GM12892 (cell line): ENCODE data around the gene TSPAN5. TPM values are rescaled to one million over a fixed set of nuclear protein-coding genes. Genes with fewer than 3 reads are reported as not detected.
"Not testable (repeated sequence)": the region's sequence is repeated elsewhere in the genome, so short reads cannot be mapped to it uniquely, and the experiment has no call there.

Experiments used
- DNase-seq: peaks from one replicate; pipeline ENCODE4 v3.0.0; 2011; ENCODE audit not compliant: insufficient read length
- FAIRE-seq: peaks from 2 replicates; lab custom pipeline; 2011; peaks lifted over from hg19 to GRCh38; lab: Jason Lieb, UNC
- POLR2A ChIP-seq: IDR thresholded peaks from 2 replicates; pipeline ENCODE4 v1.6.1; 2011; ENCODE audit warnings: low read depth, low read length, control low read depth
- POLR2AphosphoS5 ChIP-seq: IDR thresholded peaks from 2 replicates; pipeline ENCODE4 v1.6.1; 2011; ENCODE audit warnings: low read depth, low read length, control low read depth
- TAF1 ChIP-seq: IDR thresholded peaks from 2 replicates; pipeline ENCODE4 v1.6.1; 2011; ENCODE audit warnings: low read depth, mild to moderate bottlenecking, control low read depth, low read length, borderline replicate concordance
- polyA plus RNA-seq: library from polyadenylated mRNA; unstranded; fragments of >200 nt; gene quantifications from one replicate; pipeline ENCODE4 v1.2.1, GENCODE V29; 2012; ENCODE audit warnings: missing spikeins, inconsistent platforms; ENCODE audit not compliant: missing spikeins

TSPAN5 gene
- polyA plus RNA-seq: not detected

DNA sequence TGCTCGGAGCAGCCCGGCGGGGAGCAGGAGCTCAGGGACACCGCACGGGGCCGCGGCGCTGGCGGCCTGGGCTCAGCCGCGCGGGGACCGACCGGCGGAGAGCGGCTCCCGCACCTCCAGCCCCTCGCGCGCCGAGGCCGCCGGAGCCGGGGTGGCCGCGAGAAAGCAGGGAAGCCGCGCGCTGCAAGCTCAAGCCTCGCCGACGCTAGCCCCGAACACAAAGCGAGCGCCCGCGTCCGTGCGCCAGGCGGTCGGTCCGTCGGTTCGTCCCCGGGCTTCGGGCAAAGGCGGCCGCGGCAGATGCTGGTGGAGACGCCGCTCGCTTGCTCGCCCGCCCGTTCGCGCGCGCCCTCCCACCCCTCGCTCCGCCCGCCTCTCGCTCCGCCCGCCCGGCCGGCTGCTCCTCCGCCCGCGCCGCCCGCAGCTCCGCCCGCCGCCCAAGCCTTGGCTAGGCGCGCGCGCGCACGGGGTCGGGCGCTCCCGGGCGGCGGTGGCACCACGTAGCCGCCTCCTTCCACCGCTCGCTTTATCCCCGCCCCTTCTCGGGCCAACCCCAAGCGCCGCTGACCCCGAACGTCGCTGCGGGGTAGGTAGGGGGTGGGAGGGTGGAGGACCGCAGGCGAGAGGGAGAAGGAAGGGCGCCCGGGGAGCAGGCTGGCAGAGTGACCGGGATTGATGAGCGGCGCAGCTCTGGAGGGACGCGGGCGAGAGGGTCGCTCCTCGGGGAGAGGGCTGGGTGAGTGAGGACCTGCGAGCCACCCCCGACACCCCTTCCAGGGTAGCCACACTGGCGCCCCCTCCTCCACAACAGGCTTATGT is at the start of gene TSPAN5:
TSS of gene TSPAN5 (minus strand) at position 325 of the 819 bp plus-strand sequence.
- FAIRE-seq: peak; percentile 69
- DNase-seq: peak; percentile 52
- TF ChIP-seq TAF1 (no peak), POLR2AphosphoS5 (no peak), POLR2A (no peak)

DNA sequence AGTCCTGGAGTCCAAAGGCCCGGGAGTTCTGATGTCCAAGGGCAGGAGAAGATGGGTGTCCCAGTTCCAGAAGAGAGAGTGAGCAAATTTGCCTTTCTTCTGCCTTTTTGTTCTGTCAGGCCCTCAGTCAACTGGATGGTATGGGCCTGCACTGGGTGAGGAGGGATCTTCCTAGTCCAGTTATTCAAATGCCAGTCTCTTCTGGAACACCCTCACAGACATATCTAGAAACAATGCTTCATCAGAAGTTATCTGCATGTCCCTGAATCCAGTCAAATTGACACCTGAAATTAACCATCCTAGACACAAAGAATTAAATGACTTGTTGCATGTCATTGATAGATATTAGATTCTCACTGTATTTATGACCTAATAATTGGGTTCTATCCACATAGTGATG is 48.5 kb upstream of the TSPAN5 start:
- TF ChIP-seq POLR2AphosphoS5: no peak
- no peak for TF ChIP-seq TAF1
- TF ChIP-seq POLR2A: no peak
- no peak for DNase-seq
- no peak for FAIRE-seq

DNA sequence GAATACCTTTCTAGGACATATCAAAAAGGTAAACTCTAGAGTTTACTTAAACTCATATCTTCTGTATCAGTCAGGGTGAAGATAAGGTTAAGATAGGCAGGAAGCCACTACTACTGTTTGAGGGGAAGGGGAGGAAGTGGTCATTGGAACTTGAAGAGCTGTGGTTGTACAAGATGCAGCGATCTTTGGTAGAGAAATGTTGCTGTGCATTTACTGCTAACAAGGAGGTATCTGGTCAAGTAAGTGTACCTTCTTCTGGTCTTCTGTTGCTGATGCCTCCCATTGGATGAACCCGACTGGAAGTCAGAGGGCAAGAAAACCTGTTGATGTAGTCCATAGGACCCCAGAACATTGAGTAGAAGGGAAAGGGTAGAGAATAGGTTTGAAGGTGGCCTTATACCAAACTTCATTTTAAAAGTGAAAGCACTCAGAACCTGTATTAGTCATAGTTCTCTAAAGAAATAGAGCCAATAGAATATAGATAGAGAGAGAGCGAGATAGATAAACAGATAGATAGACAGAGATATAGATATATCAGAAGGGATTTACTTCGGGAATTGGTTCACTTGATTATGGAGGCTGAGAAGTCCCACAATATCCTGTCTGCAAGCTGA is 47.9 kb upstream of the TSPAN5 start:
- TF ChIP-seq POLR2AphosphoS5: no peak
- TF ChIP-seq POLR2A: no peak
- TF ChIP-seq TAF1: no peak
- DNase-seq (no peak), FAIRE-seq (no peak)

DNA sequence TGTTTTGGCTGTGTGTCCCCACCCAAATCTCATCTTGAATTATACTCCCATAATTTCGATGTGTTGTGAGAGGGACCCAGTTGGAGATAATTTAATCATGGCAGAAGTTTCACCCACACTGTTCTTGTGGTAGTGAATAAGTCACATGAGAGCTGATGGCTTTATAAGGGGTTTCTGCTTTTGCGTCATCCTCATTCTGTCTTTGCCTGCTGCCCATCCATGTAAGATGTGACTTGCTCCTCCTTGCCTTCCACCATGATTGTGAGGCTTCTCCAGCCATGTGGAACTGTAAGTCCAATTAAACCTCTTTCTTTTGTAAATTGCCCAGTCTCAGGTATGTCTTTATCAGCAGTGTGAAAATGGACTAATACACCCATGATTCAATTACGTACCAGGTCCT is 47.2 kb upstream of the TSPAN5 start:
- FAIRE-seq, DNase-seq: not testable (repeated sequence)

DNA sequence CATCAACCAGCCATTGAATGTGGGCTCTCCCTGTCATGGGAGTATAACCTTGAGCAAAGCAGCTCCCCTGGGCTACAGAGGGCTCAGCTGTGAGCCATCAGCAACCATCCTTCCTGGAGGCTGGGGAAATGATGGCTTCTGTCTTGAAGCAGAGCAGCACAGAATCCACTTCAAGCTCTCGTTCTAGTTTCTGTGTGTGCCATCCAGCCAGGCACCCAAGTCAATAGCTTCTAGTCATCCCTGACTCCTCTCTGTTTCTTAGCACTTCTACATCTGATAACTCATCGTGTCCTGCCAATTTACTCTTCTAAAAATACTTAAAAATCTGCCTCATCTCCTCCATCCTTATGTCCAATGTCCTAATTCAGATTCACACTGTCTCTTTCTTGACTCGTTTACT is 42.2 kb upstream of the TSPAN5 start:
- DNase-seq: no peak
- no peak for TF ChIP-seq TAF1
- no peak for TF ChIP-seq POLR2AphosphoS5
- no peak for TF ChIP-seq POLR2A
- no peak for FAIRE-seq

DNA sequence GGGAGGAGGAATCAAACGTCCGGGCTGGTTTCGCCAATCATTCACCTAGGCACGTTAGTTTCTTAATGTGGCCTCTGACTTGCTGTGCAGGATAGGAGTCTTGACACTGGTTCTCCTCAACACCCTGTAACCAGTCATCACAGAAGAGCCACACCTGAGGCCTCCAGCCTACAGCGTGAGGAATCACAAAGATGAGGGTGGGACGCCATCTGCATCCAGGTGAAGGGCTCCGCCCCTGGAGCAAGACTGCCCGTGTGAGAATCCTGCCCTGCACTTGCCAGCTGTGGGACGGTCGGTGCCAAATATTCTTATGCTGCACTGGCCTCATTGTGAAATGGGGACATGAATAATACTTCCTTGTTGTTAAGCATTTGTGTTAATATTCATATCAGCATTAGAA is 35.7 kb upstream of the TSPAN5 start:
- TF ChIP-seq POLR2AphosphoS5: no peak
- no peak for TF ChIP-seq POLR2A
- no peak for TF ChIP-seq TAF1
- no peak for DNase-seq
- FAIRE-seq: no peak

DNA sequence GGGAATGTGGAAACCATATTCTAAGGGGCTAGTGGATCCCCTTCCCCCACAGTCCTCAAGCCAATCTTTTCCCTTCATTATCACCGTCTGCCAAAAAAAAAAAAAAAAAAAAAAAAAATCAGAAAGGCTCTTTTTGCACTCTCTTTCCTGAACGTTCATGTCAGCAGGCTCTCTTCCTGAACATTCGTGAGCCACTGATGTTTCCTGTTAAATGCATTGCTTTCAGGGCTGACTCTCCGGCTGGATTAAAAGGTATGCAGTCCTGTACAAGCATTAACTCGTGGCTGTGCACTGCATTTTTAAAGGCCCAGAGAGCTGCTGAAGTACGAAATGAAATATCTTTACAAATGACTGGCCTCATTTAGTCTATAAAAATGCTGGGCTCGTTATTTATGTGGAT is 34.0 kb upstream of the TSPAN5 start:
- TF ChIP-seq POLR2A (no peak), TAF1 (no peak), POLR2AphosphoS5 (no peak)
- DNase-seq (no peak), FAIRE-seq (no peak)

DNA sequence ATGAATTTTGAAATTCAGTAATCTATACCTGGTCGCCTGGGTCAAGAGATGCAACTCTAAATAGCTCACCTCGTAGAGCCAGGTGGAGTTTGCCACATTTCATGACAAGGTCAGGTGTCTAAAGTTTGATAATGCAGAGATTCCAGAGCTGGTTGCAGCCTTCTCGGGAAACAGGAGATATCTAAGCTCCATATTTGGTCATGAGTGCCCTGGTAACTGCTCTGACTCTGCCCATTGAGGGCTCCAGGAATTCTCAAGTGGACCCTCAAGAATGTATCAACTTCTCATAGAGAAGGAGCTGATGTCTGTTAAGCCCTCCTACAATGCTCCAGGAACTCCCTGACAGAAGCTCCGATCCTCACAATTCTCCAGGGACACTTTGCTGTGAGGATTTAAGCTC is 33.2 kb upstream of the TSPAN5 start:
- no peak for TF ChIP-seq POLR2AphosphoS5
- TF ChIP-seq TAF1: no peak
- TF ChIP-seq POLR2A: no peak
- no peak for FAIRE-seq
- no peak for DNase-seq

DNA sequence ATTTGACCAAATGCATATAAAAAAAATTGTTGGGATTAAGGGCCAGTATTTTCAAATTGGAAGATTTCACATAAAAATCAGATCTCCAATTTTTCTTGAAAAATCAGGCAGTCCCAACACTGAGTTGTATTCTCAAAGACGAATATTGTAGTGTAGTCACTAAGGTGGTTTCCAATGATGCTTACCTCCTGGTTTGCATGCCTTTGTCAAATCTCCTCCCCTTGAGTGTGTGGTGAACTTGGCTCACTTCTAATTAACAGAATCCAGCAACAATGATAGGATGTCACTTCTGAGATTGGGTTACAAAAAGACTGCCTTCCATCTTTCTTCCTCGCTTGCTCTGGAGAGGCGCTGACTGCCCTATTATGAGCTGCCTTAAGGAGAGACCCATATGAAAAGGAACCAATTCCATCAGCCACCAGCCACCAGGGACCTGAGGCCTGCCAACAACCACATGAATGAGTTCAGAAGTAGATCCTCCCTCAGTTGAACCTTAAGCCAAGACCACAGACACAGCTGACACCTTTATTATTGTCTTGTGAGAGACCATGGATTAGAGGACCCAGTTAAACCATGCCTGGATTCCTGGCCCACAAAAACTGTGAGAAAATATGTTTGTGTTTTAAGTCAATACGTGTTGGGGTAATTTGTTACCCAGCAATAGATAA is 31.2 kb upstream of the TSPAN5 start:
- DNase-seq (no peak), FAIRE-seq (no peak)
- no peak for TF ChIP-seq POLR2AphosphoS5
- no peak for TF ChIP-seq POLR2A
- no peak for TF ChIP-seq TAF1

DNA sequence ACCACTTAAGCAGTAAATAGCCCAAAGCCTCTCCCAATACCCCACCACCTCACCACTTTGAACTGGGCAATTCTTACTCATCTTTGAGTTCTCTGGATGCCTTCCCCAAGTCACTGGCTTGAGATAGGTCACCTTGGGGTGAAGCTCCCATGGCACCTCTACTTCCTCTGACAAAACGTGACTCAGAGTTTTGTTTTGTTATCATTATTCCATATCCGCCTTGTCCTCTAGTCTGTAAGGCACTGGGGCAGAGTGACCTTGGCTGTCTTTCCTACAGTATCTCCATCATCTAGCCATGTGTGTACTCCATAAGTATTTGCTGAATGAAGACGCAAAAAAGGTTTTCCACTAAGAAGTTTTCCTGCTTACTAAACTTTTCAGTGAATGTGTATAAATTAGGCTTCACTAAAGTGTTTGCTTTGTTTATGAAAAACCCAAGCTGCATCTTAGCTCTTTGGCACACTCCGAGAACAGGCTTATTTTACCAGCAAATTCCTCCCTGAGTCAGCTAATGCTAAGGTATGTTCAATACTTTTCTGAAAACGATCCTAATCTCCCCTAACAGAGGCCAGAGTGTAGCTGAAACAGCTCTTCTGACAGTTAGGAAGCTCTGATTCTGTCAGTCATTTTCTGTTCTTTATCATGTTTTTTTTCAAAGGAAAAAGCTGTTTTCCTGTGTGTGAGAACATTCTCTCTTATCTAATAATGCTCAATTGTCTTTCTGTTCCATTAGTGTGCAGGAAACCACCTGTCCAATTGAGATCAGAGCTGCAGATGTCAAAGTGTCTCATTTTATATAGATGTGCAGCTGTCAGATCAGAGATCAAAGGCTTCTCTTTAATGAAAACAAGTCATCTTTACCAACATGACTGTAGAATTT is 30.2 kb upstream of the TSPAN5 start:
- DNase-seq (no peak), FAIRE-seq (no peak)
- TF ChIP-seq POLR2A: no peak
- TF ChIP-seq TAF1: no peak
- TF ChIP-seq POLR2AphosphoS5: no peak

DNA sequence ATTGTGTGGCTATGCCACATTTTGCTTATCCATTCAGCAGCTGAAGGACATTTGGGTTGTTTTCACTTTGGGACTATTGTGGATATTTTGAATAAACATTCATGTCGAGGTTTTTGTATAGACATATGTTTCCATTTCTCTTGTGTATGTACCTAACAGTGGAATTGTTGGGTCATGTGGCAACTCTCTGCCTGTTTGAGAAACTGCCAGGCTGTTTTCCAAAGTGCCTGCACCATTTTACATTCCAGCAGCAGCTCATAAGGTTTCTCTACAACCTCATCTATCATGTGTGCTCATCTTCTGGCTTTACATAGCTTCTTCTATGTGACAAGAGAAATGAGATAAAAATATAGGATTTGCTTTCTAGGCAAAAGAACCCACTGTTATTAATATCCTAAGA is 29.5 kb upstream of the TSPAN5 start:
- no peak for FAIRE-seq
- DNase-seq: no peak

More for the DNA sequence above, 29.5 kb upstream of the TSPAN5 start:
- TF ChIP-seq POLR2A: no peak
- no peak for TF ChIP-seq TAF1
